ENCODE measurements around the gene FKBP8. TPM values are rescaled to one million over a fixed set of nuclear protein-coding genes. Genes with fewer than 3 reads are reported as not detected.

FKBP8 gene
- polyA plus RNA-seq, 12 donors = 81.6 to 157 (median 111) TPM; not detected in 1

GRCh38 chr19:18504886-18505610 lies 38.3 kb downstream of the FKBP8 start:
- DNase-seq = no peak

DNA sequence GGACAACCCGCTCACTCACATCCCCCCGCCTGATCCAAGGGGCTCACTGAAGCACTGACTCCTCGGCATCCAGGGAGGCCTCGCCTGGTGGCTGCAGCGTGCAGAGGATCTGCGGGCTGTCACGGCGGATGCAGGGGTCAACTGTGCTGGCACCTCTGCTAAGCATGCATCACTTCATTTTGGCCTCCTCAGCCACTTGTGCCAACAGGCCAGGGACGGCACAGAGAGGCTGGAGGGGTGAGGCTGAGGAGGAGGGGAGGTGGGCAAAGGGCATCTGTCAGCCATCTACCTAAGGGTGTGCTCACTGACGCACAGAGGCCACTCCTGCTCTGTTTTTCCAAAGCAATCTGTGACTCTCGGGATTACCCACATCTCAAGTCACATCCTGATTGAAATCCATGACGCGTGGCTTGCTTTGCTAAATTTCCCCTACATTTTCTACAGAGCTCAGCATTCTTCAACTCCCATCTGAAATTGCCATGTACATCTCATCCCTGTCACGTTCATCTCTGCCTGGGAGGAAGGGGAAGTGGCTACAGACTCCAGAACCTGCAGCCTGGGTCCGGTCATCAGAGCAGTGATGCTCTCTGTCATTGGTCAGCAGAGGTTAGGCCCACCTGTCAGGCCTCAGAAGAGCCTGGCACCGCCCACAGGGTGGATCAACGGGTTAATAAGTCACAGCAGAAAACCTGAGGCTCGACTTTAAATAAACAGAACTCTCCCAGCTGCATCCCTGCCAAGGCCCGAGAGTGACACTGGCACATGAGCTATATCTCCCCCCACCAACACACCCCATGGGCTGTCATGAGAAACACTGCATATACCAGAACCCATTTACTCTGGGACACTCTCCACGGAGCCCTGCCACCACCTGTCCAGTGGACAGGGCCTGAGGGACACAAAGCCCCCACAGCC lies 39.1 kb downstream of the FKBP8 start:
- no peak for DNase-seq

DNA sequence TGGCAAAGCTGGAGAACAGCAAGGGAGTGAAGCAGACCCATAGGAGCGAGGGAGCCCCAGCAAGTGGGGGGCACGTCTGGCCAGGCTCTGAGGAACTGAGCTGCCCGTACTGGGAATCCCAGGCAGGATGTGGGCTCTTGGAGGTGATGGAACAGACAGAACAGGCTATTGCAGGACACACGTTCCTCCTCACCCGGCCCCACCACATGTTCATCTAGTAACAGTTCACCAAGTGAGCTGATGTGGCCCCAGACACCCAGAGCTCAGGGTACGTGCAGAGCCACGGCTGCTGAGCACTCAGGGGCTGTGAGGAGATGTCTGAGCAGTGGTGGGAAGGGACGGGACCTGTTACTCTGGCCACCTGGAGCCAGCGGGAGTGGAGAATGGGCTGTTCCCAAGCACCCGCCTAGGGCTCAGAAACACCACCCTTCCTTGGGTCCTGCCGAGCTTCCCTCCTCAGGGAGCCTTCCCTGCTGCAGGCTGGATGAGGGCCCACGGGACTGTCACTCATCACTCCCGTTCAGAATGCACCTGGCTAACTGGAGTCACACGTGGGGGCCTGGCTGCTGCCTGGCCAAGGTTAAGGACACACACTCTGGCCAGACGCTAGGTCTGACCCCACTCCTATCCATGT lies 39.9 kb downstream of the FKBP8 start:
- DNase-seq = no peak

GRCh38 chr19:18502638-18503294 lies 40.6 kb downstream of the FKBP8 start:
- no peak for DNase-seq

DNA sequence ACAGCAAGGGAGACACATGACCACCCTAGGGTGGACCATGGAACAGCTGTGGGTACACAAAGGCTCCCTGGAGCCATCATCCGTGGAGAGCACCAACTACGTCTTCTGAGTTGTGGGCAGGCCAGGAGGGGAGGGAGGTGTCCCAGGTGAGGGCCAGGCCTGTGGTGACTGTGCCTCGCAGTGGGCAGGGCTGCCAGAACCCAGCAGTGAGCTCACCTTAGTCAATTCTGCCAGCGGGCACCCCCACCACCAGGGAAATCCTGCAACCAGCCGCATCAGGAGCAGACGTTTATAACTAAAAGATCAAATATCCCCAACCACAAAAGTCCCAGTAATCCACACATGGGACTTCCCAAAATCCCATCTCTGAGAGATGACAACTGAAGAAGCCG lies 41.1 kb downstream of the FKBP8 start:
- DNase-seq = no peak

DNA sequence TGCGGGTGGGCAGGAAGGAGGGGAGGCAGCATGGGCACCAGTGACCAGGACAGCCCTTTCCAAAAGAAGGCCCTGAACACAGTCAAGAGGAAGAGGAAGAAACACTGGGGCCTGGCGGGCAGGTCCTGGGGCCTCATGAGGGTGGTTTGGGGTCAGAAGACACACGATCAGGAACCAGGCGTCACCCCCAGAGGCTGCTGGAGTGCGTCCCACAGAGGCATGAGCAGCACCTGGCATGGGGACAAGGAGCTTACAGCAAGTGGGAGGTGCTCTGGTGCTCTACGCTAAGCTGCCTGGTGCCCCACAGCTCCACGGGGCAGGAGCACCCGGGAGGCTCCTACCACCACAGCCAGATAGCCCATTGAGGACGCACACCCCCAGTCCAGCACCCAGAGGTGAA lies 41.5 kb downstream of the FKBP8 start:
- DNase-seq = no peak

GRCh38 chr19:18501351-18501750 lies 42.0 kb downstream of the FKBP8 start:
- no peak for DNase-seq

- no peak for DNase-seq
Observed at GRCh38 chr19:18500799-18501198, 42.6 kb downstream of the FKBP8 start.

DNA sequence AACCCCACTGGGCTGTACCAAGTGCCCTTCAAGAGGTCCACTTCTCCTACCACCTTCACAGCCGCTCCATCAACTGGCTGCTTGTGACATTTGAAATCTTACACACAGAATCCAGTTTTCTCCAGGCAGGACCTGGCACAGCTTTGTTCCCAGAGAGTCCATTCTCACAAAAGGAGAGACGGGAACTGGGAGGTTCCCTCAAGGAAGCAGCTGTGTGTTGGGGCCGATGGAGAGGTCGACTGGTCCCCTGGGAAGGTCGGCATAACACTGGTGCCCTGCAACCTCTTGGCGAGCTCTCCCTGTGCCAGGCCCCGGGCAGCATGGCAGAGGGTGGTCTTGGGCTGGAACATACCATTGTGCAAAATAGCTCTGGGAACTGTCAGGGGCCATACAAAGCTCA lies 43.0 kb downstream of the FKBP8 start:
- no peak for DNase-seq

GRCh38 chr19:18499055-18499775 lies 44.2 kb downstream of the FKBP8 start:
- no peak for DNase-seq

GRCh38 chr19:18496980-18497256 lies 46.5 kb downstream of the FKBP8 start:
- no peak for DNase-seq

DNA sequence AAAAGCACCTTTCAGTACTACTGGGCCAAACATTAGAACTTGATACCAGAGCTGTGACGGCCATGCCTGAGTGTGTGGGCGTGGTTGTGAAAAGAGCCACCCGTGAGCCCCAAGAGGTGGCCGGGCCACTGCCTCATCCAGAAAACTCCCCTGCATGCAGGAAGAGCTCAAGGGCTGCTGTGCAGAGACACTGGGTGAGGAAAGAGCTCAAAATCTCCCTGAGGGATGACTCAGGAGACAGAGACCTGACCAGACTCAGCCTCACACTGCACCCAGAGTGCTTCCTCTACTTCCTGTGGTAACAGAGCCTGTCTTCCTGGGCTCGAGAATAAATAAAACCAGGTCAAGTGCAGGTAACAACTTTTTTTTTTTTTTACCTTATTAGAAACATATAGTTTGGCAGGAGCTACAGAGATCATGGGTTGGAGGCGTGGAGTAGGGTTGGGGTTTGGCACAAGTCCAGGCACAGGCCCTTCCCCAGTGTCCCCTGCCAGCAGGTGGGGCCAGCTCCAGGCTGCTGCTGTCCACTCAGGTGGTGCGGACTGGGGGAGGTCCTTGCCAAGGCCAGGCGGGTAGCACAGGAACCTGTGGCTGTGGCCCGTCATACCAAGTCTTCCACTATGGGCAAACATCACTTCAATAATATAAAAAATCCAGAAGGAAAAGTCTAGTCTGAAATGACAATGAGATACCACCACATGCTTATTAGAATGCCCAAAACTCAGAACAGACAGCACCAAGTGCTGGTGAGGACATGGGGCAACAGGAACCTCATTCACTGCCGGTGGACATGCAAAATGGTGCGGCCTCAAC lies 47.0 kb downstream of the FKBP8 start:
- no peak for DNase-seq

DNA sequence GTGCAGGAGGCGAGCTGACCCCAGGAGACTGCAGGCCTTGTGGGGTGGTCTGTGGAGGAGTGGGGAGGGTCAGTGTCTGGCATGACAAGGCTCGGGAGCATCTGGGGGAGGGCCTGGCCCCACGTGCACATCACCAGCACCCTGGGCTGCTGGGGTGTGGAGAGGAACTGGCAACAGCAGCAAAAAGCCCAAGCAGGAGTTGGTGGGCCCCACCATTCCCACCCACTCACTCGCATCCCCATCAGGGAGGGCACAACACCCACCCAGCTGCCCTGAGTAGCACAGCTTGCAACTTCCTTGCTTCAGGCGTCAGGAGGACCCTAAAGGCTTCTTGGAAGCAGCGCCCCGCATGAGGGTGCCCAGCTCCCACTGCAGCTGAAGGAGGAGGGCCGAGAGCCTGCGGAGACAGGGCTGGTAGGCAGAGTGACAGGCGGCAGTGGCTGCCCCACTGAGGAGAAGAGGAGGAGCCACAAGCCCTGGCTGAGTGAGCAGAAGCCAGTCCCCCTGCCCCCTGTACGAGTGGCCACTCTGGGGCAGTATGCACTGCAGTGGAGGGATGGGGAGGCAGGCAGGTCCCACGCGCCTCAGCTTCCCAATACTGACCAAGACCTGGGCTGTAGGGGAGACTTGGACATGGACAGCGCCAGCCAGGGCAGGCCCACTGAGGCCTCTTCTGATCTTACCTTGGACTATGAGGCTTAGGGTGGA lies 48.0 kb downstream of the FKBP8 start:
- DNase-seq = no peak

- no peak for DNase-seq
Observed at GRCh38 chr19:18494267-18494607, 49.1 kb downstream of the FKBP8 start.

DNA sequence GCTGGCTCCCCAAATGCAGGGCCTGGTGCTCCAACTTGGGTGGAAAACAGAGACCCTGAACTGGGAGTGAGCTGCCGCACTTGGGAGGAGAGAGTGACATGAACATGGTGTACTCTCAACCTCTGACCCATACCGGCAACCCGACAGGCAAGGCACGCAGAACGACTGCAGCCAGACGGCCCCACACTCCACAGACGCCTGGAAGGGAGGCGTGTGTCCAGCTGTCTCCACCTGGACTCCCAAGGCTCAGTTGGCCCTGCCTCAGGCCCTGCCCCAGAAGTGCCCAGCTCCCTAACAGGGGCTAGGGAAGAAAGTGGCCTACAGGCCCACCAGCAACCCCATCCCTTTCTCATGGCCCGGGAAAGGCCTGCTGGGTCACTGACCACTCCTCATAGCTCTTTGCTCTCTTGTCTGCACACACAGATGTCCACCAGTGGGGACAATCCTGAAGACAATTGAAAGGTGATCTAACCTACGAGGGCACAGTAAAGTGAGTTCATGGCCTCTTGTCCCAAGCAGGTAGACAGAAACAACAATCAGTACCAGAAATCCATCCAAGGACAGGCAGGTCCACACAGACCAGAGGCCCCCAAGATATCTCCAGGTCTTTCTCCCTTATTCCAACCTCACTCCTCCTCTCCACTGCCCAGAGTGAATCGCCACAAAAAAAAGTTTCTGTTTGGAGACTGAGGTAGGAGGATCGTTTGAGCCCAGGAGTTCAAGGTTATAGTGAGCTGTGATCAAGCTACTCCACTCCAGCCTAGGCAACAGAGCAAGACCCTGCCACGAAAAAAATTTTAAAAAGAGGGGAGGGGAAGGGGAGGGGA lies 49.7 kb downstream of the FKBP8 start:
- no peak for DNase-seq

- DNase-seq = no peak
Observed at GRCh38 chr19:18491995-18492953, 51.1 kb downstream of the FKBP8 start.

DNA sequence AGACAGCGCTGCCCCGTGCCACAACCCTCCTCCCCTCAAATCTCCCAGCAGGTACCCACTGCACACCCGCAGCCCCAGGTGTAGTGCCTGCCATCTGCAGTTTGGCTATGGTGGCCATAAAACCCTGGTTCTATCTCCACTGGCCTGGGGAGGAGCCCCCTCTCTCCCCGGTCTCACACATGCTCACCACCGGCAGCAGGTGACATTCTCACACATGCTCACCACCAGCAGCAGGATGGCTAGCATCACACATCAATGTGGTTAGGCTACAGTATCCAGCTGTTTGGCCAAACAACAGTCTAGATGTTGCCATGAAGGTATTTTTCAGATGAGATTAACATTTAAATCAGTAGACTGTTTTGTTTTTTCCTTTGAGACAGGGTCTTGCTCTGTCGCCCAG lies 52.6 kb downstream of the FKBP8 start:
- no peak for DNase-seq

DNA sequence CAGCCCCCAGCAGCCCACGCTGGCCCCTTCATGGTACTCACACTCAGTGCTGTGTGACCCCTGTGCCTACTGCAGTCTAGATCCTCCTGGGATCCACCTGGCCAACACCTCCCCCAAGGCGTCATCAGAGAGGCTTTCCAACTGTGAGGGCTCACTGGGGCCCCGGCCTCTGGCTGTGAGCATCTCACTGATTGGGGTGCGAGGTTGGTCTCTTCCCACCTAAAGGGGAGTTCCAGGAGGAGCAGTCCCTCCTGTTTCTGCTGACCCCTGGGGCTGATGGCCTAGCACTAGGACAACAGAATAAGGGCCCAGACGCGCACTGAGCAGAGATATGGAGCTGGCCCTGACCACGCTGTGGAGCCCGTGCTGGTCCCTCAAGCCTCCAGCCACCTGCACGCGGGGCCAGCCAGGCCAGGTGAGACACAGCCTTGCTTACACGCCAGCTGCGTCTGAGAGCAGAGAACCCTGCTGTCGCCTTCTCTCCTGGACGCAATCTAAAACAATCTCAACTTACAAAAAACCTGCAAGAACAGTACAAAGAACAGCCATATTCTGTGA lies 53.7 kb downstream of the FKBP8 start:
- no peak for DNase-seq
